GM12873 (cell line): ENCODE data around the gene STARD10.

ENCODE experiments used
- CTCF ChIP-seq: IDR thresholded peaks from 2 replicates; pipeline ENCODE4 v1.5.1; 2012; ENCODE audit warnings: low read depth, mild to moderate bottlenecking, moderate library complexity, low read length, control low read depth; ENCODE audit not compliant: insufficient read depth; ENCODE audit errors: missing control alignments

Gene STARD10

GRCh38 chr11:72704783-72705265, 89.0 kb downstream of the STARD10 start:
- no peak for TF ChIP-seq CTCF
